Nephron (organoid): ENCODE measurements around the gene LRRC4C.

ENCODE experiments used
- H3K27ac Mint-ChIP-seq, 3 experiments: 2 replicates each; pipeline ENCODE4 v1.8.0; 2020; ENCODE audit warnings: mixed read lengths in 3 of 3, mild to moderate bottlenecking in 2 of 3, moderate library complexity in 1 of 3
- H3K27me3 Mint-ChIP-seq: 2 replicates; pipeline ENCODE4 v1.8.0; 2021; ENCODE audit warnings: low read depth, mild to moderate bottlenecking, moderate library complexity, mixed read lengths
- H3K36me3 Mint-ChIP-seq: 2 replicates; pipeline ENCODE4 v1.8.0; 2020; ENCODE audit warnings: low read depth, mixed read lengths
- H3K4me1 Mint-ChIP-seq: 2 replicates; pipeline ENCODE4 v1.8.0; 2020; ENCODE audit warnings: mixed read lengths
- H3K4me3 Mint-ChIP-seq, 3 experiments: 2 replicates each; pipeline ENCODE4 v1.8.0; 2020; ENCODE audit warnings: mild to moderate bottlenecking in 3 of 3, mixed read lengths in 3 of 3, moderate library complexity in 2 of 3
- H3K9me3 Mint-ChIP-seq: 2 replicates; pipeline ENCODE4 v1.8.0; 2020; ENCODE audit warnings: mixed read lengths
- TF ChIP-seq, protein P1 (sequence below), 3 experiments: fragments of 200-600 bp; sonication (generic); IDR thresholded peaks; one replicate each; pipeline ENCODE4 v1.5.0; 2021; ENCODE audit warnings: antibody characterized with exemption in 3 of 3; ENCODE audit not compliant: unreplicated experiment in 3 of 3

Gene LRRC4C

DNA sequence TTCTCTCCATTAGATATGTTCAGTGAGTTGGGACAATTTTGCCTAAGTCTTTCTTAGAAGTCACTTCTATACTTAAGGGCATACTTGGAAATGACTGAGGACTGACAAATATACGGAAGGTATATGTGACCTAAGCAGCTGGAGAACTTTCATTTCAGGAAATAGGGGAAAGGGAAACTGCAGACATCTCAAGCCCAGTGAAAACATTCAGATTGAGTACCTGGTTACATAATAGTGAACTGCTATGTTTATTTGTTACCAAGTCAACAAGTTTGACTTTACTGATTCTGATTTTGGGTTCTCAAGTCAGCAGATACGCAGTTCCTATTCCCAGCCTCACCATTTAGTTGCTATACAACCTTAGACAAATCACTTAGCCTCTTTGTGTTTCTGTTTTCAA, 1173.9 kb downstream of the LRRC4C start:
- no peak overlapping the region for H3K4me3 Mint-ChIP-seq
- H3K9me3 Mint-ChIP-seq: no peaks in the 10 kb centered on the region
- no peak overlapping the region for H3K27ac Mint-ChIP-seq
- H3K4me1 Mint-ChIP-seq: peaks cover 42% of the 10 kb centered on the region
- TF ChIP-seq, protein P1, sequence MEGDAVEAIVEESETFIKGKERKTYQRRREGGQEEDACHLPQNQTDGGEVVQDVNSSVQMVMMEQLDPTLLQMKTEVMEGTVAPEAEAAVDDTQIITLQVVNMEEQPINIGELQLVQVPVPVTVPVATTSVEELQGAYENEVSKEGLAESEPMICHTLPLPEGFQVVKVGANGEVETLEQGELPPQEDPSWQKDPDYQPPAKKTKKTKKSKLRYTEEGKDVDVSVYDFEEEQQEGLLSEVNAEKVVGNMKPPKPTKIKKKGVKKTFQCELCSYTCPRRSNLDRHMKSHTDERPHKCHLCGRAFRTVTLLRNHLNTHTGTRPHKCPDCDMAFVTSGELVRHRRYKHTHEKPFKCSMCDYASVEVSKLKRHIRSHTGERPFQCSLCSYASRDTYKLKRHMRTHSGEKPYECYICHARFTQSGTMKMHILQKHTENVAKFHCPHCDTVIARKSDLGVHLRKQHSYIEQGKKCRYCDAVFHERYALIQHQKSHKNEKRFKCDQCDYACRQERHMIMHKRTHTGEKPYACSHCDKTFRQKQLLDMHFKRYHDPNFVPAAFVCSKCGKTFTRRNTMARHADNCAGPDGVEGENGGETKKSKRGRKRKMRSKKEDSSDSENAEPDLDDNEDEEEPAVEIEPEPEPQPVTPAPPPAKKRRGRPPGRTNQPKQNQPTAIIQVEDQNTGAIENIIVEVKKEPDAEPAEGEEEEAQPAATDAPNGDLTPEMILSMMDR (IDR thresholded peaks at IDR 0.05; ENCODE audit: unreplicated experiment in 3 of 3): no peak
- peaks cover 10% of the 10 kb centered on the region for H3K36me3 Mint-ChIP-seq
- no peaks in the 10 kb centered on the region for H3K27me3 Mint-ChIP-seq

DNA sequence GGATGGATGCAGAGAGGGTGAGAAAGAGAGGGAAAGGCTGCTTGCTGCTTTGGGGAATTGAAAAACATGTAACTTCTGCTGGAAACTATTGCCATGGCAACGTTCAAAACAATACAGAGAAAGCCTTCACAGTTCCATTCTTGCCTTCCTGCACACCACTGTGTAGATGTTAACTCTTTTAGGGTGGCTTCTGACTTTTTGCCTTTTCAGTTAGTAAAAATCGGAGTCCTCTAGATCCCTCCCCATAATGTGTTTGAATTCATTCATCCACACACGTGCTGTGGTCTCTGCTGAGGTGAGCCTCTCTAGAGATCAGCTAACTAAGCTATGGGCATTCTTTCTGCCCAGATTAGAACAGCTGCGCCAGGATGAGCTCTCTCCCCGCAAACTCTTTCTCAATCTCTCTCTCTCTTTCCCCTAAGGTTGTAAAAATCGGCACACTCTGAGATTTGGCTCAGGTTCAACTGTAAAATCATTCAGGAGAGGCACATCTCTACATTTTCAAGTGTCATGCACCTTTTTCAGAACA, 1178.3 kb downstream of the LRRC4C start:
- H3K4me1 Mint-ChIP-seq: peaks cover 26% of the 10 kb centered on the region
- TF ChIP-seq, protein P1 (IDR thresholded peaks at IDR 0.05; ENCODE audit: unreplicated experiment in 3 of 3): no peak
- peak overlapping the region; percentile 19 to 46 (median 36) for H3K27ac Mint-ChIP-seq
- no peaks in the 10 kb centered on the region for H3K9me3 Mint-ChIP-seq
- peak overlapping the region in 1 of 3 experiments; percentile 6 for H3K4me3 Mint-ChIP-seq
- H3K36me3 Mint-ChIP-seq: peaks cover 10% of the 10 kb centered on the region
- H3K27me3 Mint-ChIP-seq: no peaks in the 10 kb centered on the region

DNA sequence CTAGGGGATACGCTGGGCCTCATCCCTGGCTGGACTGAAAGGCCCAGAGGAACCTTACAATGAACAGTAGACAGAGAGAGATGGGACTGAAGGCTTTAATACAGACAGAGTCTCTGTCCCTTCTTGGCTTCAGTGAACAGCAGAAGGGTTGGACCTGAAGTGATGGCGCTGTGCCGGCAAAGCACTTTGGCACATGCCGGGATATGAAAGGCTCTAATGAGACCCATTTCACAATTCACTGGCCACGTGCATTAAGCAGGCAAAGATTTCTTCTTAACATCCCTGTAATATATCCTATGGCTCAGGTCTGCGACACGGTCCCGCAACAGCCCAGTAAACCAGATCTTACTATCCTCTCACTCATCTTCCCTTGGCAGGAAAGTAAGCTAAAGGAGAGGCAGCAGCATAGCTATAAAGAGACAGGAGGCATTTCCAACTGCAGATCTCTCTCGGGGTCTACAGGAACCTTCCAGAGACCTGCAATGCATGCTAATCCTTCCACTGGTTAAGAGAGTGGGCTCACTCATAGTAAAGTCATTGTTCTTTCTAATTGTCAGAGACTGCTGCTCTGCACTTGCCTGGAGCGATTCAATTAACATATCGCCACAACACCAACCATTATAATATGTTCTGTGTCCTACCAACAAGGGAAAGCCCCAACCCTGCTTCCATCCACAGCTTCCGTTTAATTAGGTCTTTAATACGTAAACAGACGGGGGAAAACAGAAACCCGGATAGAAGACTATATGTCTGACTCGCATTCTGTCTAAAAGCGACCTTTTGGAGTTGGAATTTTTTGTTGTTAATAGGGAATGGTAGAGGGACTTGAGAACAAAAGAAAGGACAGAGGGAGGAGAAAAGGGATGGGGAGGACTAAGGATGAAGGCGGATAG, 1179.0 kb downstream of the LRRC4C start:
- Mint-ChIP-seq H3K4me3 (peak overlapping the region in 1 of 3 experiments; percentile 6), H3K9me3 (no peaks in the 10 kb centered on the region), H3K27ac (peak overlapping the region; percentile 19 to 46 (median 36)), H3K36me3 (peaks cover 10% of the 10 kb centered on the region), H3K4me1 (peaks cover 27% of the 10 kb centered on the region), H3K27me3 (no peaks in the 10 kb centered on the region)
- TF ChIP-seq, protein P1 (IDR thresholded peaks at IDR 0.05; ENCODE audit: unreplicated experiment in 3 of 3): no peak

DNA sequence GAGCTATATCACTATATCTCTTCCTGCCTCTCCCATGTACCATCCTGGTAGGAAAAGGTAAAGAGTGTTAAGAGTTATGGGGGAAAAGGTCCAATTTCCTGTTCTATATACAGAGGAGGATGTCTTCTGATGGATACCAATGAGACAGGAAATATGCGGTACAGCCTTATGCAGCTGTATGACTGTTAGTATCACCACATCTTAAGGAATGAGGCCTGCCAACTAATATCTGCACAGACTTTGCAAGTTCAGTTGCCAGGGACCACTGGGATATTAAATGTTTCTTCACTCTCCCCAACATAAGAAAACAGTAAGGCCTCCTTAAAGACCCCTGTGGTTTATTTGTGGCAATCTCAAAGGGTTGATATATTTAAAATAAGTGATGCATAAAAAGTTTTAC, 1182.5 kb downstream of the LRRC4C start:
- Mint-ChIP-seq H3K27me3 (no peaks in the 10 kb centered on the region), H3K4me3 (no peak overlapping the region), H3K27ac (no peak overlapping the region), H3K36me3 (no peaks in the 10 kb centered on the region), H3K9me3 (no peaks in the 10 kb centered on the region), H3K4me1 (peaks cover 43% of the 10 kb centered on the region)
- TF ChIP-seq, protein P1 (IDR thresholded peaks at IDR 0.05; ENCODE audit: unreplicated experiment in 3 of 3): no peak

DNA sequence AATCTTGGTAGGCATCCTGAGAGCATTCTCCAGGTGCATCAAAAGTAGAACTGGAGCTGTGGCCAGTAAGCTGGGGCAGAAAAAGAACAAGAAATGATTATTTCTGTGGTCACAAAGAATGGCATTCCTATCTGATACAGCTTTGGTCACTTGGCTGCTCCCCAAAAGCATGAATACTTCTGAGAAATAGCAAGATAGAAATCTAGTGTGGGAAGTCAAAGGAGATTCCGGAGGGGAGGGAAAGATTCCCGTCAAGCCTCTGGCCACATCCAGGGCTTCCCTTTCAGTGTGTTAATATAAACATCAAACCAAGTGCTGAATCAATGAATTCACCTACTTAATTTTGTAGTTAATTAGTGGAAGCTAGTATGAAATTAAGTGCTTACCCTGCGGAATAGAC, 1185.4 kb downstream of the LRRC4C start:
- peaks cover 22% of the 10 kb centered on the region for H3K4me1 Mint-ChIP-seq
- no peaks in the 10 kb centered on the region for H3K9me3 Mint-ChIP-seq
- peak overlapping the region in 1 of 3 experiments; percentile 2 for H3K4me3 Mint-ChIP-seq
- peak overlapping the region; percentile 48 to 67 (median 62) for H3K27ac Mint-ChIP-seq
- TF ChIP-seq, protein P1 (IDR thresholded peaks at IDR 0.05; ENCODE audit: unreplicated experiment in 3 of 3): no peak
- H3K27me3 Mint-ChIP-seq: no peaks in the 10 kb centered on the region
- no peaks in the 10 kb centered on the region for H3K36me3 Mint-ChIP-seq
